TTC549 (cell line): ENCODE results near the gene CBX4.

ENCODE experiments used
- FAIRE-seq: peaks from 2 replicates; lab custom pipeline; 2012; peaks lifted over from hg19 to GRCh38; lab: Jason Lieb, UNC

Gene CBX4

DNA sequence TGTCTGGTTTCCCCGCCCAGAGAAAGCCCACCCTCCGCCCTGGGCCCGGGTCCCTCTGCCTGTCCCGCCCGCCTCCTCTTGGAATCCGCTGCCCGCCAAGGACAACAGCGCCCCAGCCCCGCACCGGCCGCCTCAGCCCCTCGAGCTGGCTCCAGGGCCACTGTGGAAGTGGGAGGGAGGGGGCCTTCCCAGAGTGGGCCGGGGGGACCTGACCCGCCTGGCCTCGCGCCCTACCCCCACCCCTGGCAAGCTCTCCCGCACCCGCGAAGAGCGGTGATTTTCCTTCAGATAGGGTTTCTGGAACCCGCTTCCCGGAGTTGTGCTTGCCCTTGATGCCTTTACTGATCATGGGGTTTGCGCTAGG, 40.1 kb downstream of the CBX4 start:
- FAIRE-seq = no peak

DNA sequence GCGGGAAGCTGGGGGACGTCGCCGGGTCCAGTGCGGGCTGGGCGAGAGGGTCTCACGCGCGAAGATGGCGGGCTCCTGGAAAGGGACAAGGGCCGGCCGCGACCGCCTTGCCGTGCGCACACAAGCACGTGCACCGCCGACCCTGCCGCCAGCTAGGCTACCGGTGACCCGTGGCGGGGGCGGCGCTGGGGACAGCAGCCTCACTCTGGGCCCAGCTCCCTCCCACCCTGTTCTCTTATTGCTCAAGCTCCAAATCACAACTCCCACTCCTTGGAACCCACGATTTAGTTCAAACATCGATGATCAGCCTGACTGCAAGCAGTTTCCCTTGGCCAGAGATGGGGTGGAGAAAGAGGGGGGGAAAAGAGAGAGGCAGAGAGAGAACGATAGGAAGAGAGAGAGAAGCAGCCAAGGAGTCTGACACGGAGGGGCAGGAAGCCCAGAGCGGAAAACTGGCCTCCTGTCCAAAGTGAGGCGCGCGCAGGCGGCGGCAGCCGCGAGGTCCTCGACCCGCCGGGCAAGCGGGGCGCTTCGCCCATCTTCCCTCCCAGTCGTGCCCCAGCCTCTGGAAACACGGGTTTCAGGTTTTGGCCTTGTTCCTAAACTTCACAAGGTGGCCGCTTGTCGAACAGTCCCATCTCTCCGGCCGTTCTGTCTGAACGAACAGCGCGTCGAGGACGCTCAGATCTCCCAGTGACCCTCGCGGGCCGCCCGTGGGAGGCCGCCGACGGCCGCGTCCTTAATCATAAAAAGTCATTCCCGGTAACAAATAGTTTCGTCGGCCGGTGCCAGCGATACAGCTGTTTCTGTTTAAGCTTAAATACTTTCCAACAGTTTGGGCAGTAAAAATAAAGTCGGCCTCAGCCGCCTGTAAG, 40.7 kb downstream of the CBX4 start:
- no peak for FAIRE-seq

DNA sequence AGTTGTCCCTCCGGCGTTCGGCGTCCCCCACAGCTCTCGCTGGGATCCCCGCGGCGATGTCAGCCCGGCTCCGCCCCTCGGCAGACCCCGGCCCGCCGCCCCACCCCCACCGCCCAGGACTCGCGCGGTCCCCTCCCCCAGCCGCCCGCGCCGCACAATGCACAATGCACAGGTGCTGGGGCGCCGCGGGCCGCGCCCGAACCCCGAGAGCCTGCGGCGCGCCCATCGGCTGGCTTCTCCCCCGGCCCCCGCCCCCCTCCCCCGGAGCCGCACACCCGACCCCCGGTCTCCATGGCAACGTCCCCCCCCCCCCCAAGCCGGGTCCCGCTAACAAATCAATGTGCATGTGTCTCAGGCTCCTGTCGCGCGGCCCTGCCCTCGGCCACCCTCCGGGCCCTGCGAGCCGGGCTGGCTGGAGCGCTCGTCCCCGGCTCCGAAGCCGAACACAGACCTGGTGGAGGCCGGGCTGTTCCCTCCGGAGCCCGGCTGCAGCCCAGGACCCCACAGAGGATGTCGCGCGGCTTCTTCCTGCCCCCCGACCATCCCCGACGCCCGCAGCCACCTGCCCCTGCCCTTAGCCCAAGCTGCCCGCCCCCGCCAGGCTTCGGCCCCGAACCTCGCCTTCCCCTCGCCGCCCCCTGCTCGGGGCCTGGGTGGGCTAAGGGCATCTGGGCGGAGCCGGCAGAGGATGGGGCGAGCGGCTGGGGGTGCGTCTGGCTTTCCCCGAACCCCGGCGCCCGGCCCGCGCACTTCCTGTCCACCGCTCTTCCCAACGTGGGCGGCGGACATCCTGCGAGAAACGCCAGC, 41.5 kb downstream of the CBX4 start:
- no peak for FAIRE-seq

- peak; percentile 81 for FAIRE-seq
These were observed 42.3 kb downstream of the CBX4 start, which contains the start of gene CBX8 for GRCh38 chr17:79796763-79797491. CBX8 (minus strand) TSS chr17:79797077; CDS start chr17:79796998, 79 bp downstream.

GRCh38 chr17:79796444-79796762, 42.8 kb downstream of the CBX4 start:
- no peak for FAIRE-seq

DNA sequence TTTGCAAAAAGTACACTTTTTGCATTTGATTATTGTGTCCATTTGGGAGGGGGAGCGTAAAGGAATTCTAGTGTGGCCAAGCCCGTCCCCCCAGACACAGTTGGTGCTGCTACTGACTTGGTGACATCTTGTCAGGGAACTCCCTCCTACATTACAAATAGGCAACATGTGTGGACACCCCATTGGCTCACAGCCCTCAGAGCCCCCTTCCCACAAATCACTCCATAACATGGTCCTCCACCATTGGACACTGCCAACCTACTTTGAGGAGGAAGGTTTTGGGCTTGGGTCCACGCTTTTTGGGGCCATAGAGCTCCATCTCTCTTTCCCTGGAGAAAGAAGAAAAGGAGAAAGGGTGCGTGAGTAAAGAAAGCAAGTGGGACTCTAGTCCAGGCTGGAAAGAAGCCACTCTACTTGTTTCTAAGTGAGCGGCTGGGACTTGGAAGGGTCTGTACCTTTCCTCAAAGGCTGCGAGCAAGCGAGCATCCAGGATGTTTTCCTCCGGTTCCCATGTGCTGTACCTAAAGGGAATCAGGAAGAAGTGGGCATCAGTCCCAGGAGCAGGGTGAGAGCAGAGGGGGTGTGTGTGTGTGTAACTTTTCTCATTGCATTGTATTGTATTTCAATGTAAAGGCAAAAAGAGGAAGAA, 43.3 kb downstream of the CBX4 start:
- FAIRE-seq = no peak

- FAIRE-seq = no peak
These were observed 44.4 kb downstream of the CBX4 start for GRCh38 chr17:79794659-79795511.

GRCh38 chr17:79793924-79794304, 45.3 kb downstream of the CBX4 start:
- FAIRE-seq = peak; percentile 88

- FAIRE-seq = no peak
These were observed 46.0 kb downstream of the CBX4 start for GRCh38 chr17:79792984-79793923.

DNA sequence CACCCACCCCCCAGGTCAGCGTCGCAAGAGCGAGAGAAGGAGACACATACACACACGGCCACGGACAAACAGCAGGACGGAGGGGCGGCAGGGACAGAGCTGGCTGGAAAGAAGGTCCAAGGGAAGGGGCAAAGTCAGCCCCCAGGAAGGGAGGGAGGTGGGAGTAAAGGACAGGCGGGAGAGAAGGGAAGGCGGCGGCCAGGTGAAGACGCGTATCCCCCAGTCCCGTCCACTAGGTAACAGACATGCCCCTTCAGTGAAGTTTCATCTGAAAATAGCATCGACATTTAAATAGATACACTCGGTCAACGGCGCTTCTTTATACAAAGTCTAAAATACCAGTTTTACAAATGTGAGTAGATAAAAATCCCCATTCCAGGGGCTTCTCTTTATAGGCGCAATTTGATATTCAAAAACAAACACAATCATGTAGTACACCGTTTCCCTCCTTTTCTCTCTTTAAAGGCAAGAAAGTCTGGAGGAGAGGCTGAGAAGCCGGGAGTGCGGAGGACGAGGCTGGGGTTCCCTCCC, 46.8 kb downstream of the CBX4 start:
- no peak for FAIRE-seq

GRCh38 chr17:79791735-79792161, 47.5 kb downstream of the CBX4 start:
- no peak for FAIRE-seq

DNA sequence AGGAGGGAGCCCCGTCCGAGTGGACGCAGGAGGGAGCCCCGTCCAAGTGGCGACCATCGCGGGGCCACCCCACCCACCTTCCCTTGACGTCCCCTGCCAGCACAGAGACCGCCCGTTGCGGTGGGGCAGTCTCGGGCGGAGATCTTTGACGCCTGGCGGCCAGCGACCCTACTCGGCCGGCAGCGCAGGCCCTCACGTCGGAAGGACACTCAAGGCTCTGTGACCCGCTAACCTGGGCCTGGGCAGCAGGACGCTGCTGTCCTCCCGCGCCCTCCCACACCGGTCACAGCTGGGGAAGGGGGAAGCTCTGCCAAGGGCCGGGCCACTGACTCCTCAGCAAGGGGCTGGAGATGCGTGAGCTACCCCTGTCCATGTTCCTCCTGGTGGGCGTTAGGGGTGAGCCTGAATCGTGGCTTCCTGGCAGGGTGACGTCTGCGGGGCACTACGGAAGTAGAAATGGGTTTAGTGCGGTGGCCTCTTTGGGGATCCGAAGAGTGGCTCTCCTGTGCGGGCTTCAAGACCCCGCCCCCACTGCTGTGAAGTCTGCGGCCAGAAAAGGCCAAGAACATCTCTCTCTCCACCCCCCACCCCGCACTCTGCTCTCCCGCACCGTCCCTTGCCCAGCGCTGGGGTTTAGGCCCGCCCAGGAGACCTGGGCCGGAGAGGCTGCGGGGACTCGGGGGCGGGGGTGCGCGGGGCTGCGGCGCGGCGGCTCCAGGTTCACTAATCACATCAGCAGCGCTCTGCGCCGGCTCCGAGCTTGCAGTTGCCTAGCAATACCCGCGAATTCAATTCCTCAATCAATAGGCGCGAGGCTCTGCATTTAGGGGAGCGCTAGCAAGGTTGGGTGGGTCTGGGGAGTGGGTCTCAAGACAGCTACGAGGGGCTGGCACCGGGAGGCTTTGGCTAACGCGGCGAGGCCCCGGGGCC, 48.2 kb downstream of the CBX4 start:
- FAIRE-seq = no peak

DNA sequence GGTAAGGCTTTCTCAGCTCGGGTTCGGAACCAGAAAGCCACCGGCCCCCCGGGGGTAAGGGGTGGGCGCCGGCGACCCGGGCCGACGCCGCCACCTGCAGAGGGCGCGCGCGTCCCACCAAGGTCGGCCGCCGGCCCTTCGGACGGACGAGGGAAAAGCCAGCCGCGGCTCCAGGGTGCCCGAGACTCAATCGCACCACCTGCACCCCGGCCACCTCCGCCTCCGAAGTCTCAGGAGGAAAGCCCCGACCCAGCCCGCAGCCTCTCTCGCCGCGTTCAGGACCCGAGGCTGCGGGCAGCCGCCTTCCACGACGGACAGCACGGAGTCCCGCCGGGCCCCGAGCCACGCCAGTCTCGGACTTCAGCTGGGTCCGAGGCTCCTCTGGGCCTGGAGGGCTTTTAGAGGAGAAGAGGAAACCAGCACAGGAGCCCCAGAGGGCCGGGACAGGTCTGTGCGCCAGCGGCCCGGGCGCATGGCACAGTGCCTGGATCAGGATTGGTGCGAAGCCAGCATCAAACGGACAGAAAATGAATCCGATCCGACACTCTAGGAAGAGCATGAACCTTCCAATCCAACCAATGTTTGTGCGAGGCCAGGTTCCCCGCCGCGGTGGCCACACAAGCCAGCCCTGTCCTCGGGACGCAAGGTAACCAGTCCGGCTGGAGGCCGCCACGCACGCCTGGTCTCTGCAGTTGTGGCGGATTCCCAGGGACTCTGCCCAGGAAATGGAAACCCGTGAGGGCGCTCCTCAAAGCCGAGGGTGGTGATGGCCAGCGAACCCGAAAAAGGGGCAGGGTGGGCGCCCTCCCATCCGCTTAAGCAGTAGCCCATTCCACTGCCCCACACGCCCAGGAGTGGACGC, 49.1 kb downstream of the CBX4 start:
- no peak for FAIRE-seq

GRCh38 chr17:79788989-79789942, 50.0 kb downstream of the CBX4 start:
- FAIRE-seq = no peak

DNA sequence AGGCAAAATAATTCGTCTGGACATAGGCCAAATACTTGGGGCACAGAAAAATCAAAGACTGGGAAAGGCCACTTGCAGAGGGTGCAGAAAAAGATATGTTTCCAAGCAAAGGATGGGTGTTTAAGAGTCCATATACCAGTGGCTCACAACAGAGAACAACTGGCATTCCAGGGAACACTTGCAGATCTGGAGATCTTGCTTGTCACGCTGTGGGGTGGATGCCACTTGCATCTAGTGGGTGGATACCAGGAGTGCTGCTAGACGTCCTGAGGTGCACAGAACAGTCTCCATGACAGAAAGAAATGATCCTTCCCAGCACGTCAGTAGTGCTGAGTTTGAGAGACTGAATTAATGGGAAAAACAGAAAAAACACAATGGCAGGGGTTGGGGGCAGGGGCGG, 50.8 kb downstream of the CBX4 start:
- no peak for FAIRE-seq

DNA sequence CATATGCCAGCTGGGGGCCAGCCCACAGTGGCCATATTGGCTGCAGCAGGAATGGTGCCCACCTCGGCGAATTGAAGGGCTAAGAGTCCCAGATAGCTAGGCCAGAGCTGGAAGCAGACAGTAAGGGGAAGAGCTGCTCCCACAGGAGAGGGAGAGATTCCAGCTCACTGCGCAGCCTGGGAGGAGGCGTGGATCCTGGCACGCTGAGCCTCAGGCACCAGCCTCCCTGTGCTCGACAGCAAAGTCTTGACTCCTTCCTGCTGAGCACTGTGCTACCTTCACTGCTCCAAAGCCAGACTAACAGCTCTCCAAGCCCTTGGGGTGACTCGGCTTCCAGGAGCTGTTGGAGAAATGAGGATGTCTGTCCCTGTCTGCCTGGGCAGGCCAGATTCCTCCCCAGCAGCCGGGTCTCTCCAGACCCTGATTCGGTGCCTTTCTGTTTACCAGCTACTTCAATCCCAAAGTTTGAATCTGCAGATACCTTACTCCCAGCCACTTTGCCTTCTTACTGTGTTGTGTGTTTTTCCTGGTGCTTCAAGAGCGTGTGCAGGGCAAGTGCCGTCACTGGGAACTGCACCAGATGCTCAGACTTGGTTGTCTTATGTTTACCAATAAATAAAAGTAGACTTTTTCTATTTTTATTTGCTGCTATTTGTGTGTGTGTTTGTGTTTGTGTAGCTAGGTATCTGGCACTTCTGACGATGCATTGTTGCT, 52.2 kb downstream of the CBX4 start:
- FAIRE-seq = no peak
